ENCODE results near the gene RNF113B.

The RNF113B gene

GRCh38 chr13:98176777-98177608 lies at the start of gene RNF113B:
RNF113B (minus strand) TSS chr13:98177269; CDS start chr13:98177236, 33 bp downstream.
- no peak for DNase-seq (ENCODE audit: low spot score)
- no peak for TF ChIP-seq CTCF (IDR thresholded peaks at IDR 0.05; ENCODE audit: extremely low read depth, insufficient read depth, missing control alignments)
- in situ Hi-C loops (cut with MboI; ENCODE audit: low pct_unique_long_range_greater_than_20kb, low sequenced_read_pairs, unreplicated experiment) = no loop called here

DNA sequence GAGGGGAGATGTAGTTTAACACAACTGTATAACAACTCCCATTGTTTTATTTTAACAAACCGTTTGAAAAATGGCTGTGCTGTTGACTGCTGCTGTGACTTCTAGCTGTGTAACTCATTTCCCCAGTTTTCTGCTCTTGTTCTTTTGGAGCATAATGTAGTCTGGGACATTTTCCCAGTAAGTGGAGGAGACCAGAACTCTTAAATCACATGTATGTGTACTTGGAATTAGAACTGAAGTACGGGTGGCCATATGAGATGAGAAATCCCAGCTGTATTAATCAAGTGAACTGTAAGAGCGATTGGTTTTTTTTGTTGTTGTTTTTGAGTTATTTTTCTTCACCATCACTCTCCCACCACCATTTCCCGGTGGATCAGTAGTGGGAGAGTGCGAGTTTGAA lies 49.4 kb upstream of the RNF113B start:
- in situ Hi-C loops (cut with MboI; ENCODE audit: low pct_unique_long_range_greater_than_20kb, low sequenced_read_pairs, unreplicated experiment) = no loop called here
- no peak for TF ChIP-seq CTCF (IDR thresholded peaks at IDR 0.05; ENCODE audit: extremely low read depth, insufficient read depth, missing control alignments)
- no peak for DNase-seq (ENCODE audit: low spot score)

- no peak for DNase-seq (ENCODE audit: low spot score)
- in situ Hi-C loops (cut with MboI; ENCODE audit: low pct_unique_long_range_greater_than_20kb, low sequenced_read_pairs, unreplicated experiment) = no loop called here
- no peak for TF ChIP-seq CTCF (IDR thresholded peaks at IDR 0.05; ENCODE audit: extremely low read depth, insufficient read depth, missing control alignments)
These were observed 48.2 kb upstream of the RNF113B start for GRCh38 chr13:98225036-98225940.

GRCh38 chr13:98224557-98224956 lies 47.5 kb upstream of the RNF113B start:
- TF ChIP-seq CTCF (IDR thresholded peaks at IDR 0.05; ENCODE audit: extremely low read depth, insufficient read depth, missing control alignments) = no peak
- in situ Hi-C loops (cut with MboI; ENCODE audit: low pct_unique_long_range_greater_than_20kb, low sequenced_read_pairs, unreplicated experiment) = no loop called here
- DNase-seq (ENCODE audit: low spot score) = no peak

GRCh38 chr13:98223741-98224140 lies 46.7 kb upstream of the RNF113B start:
- no peak for TF ChIP-seq CTCF (IDR thresholded peaks at IDR 0.05; ENCODE audit: extremely low read depth, insufficient read depth, missing control alignments)
- in situ Hi-C loops (cut with MboI; ENCODE audit: low pct_unique_long_range_greater_than_20kb, low sequenced_read_pairs, unreplicated experiment) = no loop called here

GRCh38 chr13:98222816-98223215 lies 45.7 kb upstream of the RNF113B start:
- in situ Hi-C loops (cut with MboI; ENCODE audit: low pct_unique_long_range_greater_than_20kb, low sequenced_read_pairs, unreplicated experiment) = no loop called here
- no peak for DNase-seq (ENCODE audit: low spot score)

More at GRCh38 chr13:98223741-98224140, 46.7 kb upstream of the RNF113B start:
- no peak for DNase-seq (ENCODE audit: low spot score)

More at GRCh38 chr13:98222816-98223215, 45.7 kb upstream of the RNF113B start:
- TF ChIP-seq CTCF (IDR thresholded peaks at IDR 0.05; ENCODE audit: extremely low read depth, insufficient read depth, missing control alignments) = no peak
